Stomach (tissue), 4 donors: ENCODE data around the gene CDPF1.

Source experiments
- EP300 ChIP-seq: sonication (generic); formaldehyde crosslinking; IDR thresholded peaks from one replicate; pipeline ENCODE4 v1.6.1; 2017; ENCODE audit warnings: antibody characterized with exemption
- POLR2A ChIP-seq, 4 donors: fragments of 450-650 bp; IDR thresholded peaks; one replicate each; pipeline ENCODE4 v1.6.1; 2016; ENCODE audit warnings: antibody characterized with exemption in 4 of 4, control low read depth in 2 of 4, mild to moderate bottlenecking in 1 of 4, moderate library complexity in 1 of 4
- TF ChIP-seq, protein P1 (sequence below), 7 experiments: fragments of 450-650 bp in 4 of 7; fragments of 200-600 bp in 3 of 7; sonication (generic) in 3 of 7; IDR thresholded peaks; one replicate each; pipeline ENCODE4 v1.5.1; 2016 to 2019; ENCODE audit warnings: antibody characterized with exemption in 7 of 7, control low read depth in 2 of 7, mild to moderate bottlenecking in 1 of 7

DNA sequence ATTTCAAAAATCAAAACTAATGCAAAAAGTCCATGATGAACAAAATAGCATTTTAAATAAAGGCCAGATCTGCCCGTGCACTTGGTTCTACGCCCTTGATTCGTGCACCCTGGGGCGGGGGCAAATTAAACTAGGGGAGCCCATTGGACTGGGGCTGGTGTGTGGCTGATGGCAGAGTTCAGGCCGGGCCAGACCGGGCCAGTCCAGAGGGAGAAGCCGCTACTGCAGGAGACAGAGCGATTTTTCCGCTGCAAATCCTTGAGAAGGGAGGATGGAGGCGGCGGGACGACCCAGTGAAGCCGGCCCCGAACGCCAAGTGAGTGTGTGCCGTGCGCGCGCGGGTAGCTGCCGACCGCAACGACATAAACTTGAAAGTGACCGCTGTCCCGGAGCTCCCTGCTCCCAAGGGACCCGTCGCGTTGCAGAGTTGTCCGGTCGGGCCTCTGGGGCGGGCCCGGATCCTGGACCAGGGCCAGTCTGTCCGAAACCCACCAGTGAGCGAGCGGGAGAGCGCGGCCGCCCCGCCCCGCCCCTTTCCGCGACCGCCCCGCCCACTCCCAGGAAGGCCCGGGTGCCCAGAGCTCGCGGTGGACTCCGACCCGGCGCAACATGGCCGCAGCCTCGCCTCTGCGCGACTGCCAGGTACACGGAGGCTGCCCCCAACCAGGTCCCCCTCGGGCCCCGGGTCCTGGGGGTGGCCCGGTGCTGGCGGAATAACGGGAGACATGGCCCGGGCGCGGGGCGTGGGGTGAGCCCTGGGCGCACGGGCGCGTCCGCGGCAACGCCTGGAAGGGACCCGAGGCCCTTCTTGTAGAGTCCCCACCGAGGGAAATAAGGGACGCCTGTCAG is 17.6 kb upstream of the CDPF1 start, which contains the start of gene TTC38:
- TF ChIP-seq POLR2A (IDR thresholded peaks at IDR 0.05): no peak
- TF ChIP-seq, protein P1, sequence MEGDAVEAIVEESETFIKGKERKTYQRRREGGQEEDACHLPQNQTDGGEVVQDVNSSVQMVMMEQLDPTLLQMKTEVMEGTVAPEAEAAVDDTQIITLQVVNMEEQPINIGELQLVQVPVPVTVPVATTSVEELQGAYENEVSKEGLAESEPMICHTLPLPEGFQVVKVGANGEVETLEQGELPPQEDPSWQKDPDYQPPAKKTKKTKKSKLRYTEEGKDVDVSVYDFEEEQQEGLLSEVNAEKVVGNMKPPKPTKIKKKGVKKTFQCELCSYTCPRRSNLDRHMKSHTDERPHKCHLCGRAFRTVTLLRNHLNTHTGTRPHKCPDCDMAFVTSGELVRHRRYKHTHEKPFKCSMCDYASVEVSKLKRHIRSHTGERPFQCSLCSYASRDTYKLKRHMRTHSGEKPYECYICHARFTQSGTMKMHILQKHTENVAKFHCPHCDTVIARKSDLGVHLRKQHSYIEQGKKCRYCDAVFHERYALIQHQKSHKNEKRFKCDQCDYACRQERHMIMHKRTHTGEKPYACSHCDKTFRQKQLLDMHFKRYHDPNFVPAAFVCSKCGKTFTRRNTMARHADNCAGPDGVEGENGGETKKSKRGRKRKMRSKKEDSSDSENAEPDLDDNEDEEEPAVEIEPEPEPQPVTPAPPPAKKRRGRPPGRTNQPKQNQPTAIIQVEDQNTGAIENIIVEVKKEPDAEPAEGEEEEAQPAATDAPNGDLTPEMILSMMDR (IDR thresholded peaks at IDR 0.05): no peak
- TF ChIP-seq EP300: no peak
